WTC11 (cell line): Measurements from ENCODE around the gene C1QTNF8. TPM values are rescaled to one million over a fixed set of nuclear protein-coding genes. Genes with fewer than 3 reads are reported as not detected.

Experiments
- ATAC-seq: fragments of 200-7000 bp; cut with Tn5 transposase; 2 replicates; pipeline ENCODE4 v1.10.0; 2021; ENCODE audit warnings: mild to moderate bottlenecking, moderate library complexity
- CTCF ChIA-PET: fragments of 300-600 bp; sonication (Branson Sonifier 250); formaldehyde crosslinking; loops from one replicate; lab custom pipeline; 2021; ENCODE audit warnings: antibody characterized with exemption; lab: Charles Lee
- POLR2A ChIA-PET: fragments of 350-600 bp; sonication (Branson Sonifier 250); formaldehyde crosslinking; loops from one replicate; lab custom pipeline; 2021; ENCODE audit warnings: antibody characterized with exemption; lab: Charles Lee
- DNase-seq: peaks from one replicate; pipeline ENCODE4 v3.0.0; 2021; ENCODE audit warnings: low spot score
- H3K27ac Mint-ChIP-seq: 2 replicates; pipeline ENCODE4 v1.8.0; 2021; ENCODE audit warnings: mixed read lengths
- H3K27me3 Mint-ChIP-seq: 2 replicates; pipeline ENCODE4 v1.8.0; 2021; ENCODE audit warnings: low read depth, mild to moderate bottlenecking, moderate library complexity, mixed read lengths
- H3K36me3 Mint-ChIP-seq: 2 replicates; pipeline ENCODE4 v1.8.0; 2021; ENCODE audit warnings: mixed read lengths
- H3K4me1 Mint-ChIP-seq: 2 replicates; pipeline ENCODE4 v1.8.0; 2022; ENCODE audit warnings: mixed read lengths
- H3K4me3 Mint-ChIP-seq: 2 replicates; pipeline ENCODE4 v1.8.0; 2021; ENCODE audit warnings: mild to moderate bottlenecking, moderate library complexity, mixed read lengths
- H3K9me3 Mint-ChIP-seq: 2 replicates; pipeline ENCODE4 v1.8.0; 2021; ENCODE audit warnings: mixed read lengths
- AR ChIP-seq: fragments of 250-450 bp; sonication (Bioruptor Pico); IDR thresholded peaks from 2 replicates; pipeline ENCODE4 v1.9.0; 2021; ENCODE audit warnings: mild to moderate bottlenecking
- ARID4B ChIP-seq: sonication (generic); formaldehyde crosslinking; IDR thresholded peaks from 2 replicates; pipeline ENCODE4 v1.8.0; 2023; ENCODE audit warnings: missing genetic modification reagents, mild to moderate bottlenecking, borderline replicate concordance
- CREB1 ChIP-seq: sonication (generic); formaldehyde crosslinking; IDR thresholded peaks from 2 replicates; pipeline ENCODE4 v1.8.0; 2023; ENCODE audit warnings: mild to moderate bottlenecking, missing genetic modification reagents
- CREM ChIP-seq: sonication (generic); formaldehyde crosslinking; IDR thresholded peaks from 2 replicates; pipeline ENCODE4 v1.8.1; 2022; ENCODE audit warnings: mild to moderate bottlenecking, missing genetic modification reagents, moderate library complexity
- EMX1 ChIP-seq: fragments of 250-450 bp; sonication (Bioruptor Pico); IDR thresholded peaks from 2 replicates; pipeline ENCODE4 v1.8.0; 2021; ENCODE audit warnings: mild to moderate bottlenecking
- FOXK1 ChIP-seq: sonication (generic); formaldehyde crosslinking; IDR thresholded peaks from 2 replicates; pipeline ENCODE4 v1.8.0; 2022; ENCODE audit warnings: mild to moderate bottlenecking, moderate library complexity, missing genetic modification reagents
- HMGXB4 ChIP-seq: sonication (generic); formaldehyde crosslinking; IDR thresholded peaks from 2 replicates; pipeline ENCODE4 v1.8.1; 2023; ENCODE audit warnings: mild to moderate bottlenecking, moderate library complexity, missing genetic modification reagents
- IRF2 ChIP-seq: sonication (generic); formaldehyde crosslinking; IDR thresholded peaks from 2 replicates; pipeline ENCODE4 v1.8.0; 2022; ENCODE audit warnings: low read depth, missing genetic modification reagents, borderline replicate concordance
- NR1H2 ChIP-seq: sonication (generic); formaldehyde crosslinking; IDR thresholded peaks from 2 replicates; pipeline ENCODE4 v1.9.0; 2021; ENCODE audit warnings: mild to moderate bottlenecking, moderate library complexity, missing genetic modification reagents
- SOX15 ChIP-seq: fragments of 250-450 bp; sonication (Bioruptor Pico); IDR thresholded peaks from 2 replicates; pipeline ENCODE4 v1.9.0; 2021; ENCODE audit warnings: mild to moderate bottlenecking
- TCF7 ChIP-seq: sonication (generic); formaldehyde crosslinking; IDR thresholded peaks from 2 replicates; pipeline ENCODE4 v1.8.0; 2022; ENCODE audit warnings: mild to moderate bottlenecking, low read depth, missing genetic modification reagents, moderate library complexity
- TEAD4 ChIP-seq: sonication (generic); formaldehyde crosslinking; IDR thresholded peaks from 2 replicates; pipeline ENCODE4 v1.8.0; 2022; ENCODE audit warnings: mild to moderate bottlenecking, missing genetic modification reagents
- TP53 ChIP-seq: sonication (generic); formaldehyde crosslinking; IDR thresholded peaks from 2 replicates; pipeline ENCODE4 v1.8.1; 2023; ENCODE audit warnings: mild to moderate bottlenecking, missing genetic modification reagents
- ZNF263 ChIP-seq: sonication (generic); formaldehyde crosslinking; IDR thresholded peaks from 2 replicates; pipeline ENCODE4 v1.8.1; 2022; ENCODE audit warnings: low read depth, mild to moderate bottlenecking, moderate library complexity, missing genetic modification reagents
- total RNA-seq: library from RNA; stranded (reverse); gene quantifications from 3 replicates; pipeline ENCODE4 v1.2.3, GENCODE V29; 2021
- TF ChIP-seq, protein P1 (sequence below): fragments of 250-450 bp; sonication (Bioruptor Pico); IDR thresholded peaks from 2 replicates; pipeline ENCODE4 v1.9.0; 2021; ENCODE audit warnings: mild to moderate bottlenecking, borderline replicate concordance
- TF ChIP-seq, protein P2 (sequence below): sonication (generic); formaldehyde crosslinking; IDR thresholded peaks from 2 replicates; pipeline ENCODE4 v1.8.1; 2022; ENCODE audit warnings: mild to moderate bottlenecking, missing genetic modification reagents, moderate library complexity, borderline replicate concordance
- TF ChIP-seq, protein P3 (sequence below): sonication (generic); formaldehyde crosslinking; IDR thresholded peaks from 2 replicates; pipeline ENCODE4 v1.8.0; 2023; ENCODE audit warnings: missing genetic modification reagents

The C1QTNF8 gene
- total RNA-seq, 1 experiment from 2014 or later: 0.13 TPM

GRCh38 chr16:1053700-1054368 lies 42.2 kb downstream of the C1QTNF8 start:
- TF ChIP-seq CREM (no peak), TCF7 (CRISPR knock-in tag) (no peak), TP53 (no peak), HMGXB4 (CRISPR knock-in tag) (no peak), SOX15 (no peak), NR1H2 (CRISPR knock-in tag) (no peak), IRF2 (no peak), ARID4B (CRISPR knock-in tag) (no peak), FOXK1 (no peak), EMX1 (no peak), CREB1 (CRISPR knock-in tag) (no peak), ZNF263 (CRISPR knock-in tag) (no peak), AR (CRISPR knock-in tag) (no peak), TEAD4 (no peak)
- TF ChIP-seq, protein P1, sequence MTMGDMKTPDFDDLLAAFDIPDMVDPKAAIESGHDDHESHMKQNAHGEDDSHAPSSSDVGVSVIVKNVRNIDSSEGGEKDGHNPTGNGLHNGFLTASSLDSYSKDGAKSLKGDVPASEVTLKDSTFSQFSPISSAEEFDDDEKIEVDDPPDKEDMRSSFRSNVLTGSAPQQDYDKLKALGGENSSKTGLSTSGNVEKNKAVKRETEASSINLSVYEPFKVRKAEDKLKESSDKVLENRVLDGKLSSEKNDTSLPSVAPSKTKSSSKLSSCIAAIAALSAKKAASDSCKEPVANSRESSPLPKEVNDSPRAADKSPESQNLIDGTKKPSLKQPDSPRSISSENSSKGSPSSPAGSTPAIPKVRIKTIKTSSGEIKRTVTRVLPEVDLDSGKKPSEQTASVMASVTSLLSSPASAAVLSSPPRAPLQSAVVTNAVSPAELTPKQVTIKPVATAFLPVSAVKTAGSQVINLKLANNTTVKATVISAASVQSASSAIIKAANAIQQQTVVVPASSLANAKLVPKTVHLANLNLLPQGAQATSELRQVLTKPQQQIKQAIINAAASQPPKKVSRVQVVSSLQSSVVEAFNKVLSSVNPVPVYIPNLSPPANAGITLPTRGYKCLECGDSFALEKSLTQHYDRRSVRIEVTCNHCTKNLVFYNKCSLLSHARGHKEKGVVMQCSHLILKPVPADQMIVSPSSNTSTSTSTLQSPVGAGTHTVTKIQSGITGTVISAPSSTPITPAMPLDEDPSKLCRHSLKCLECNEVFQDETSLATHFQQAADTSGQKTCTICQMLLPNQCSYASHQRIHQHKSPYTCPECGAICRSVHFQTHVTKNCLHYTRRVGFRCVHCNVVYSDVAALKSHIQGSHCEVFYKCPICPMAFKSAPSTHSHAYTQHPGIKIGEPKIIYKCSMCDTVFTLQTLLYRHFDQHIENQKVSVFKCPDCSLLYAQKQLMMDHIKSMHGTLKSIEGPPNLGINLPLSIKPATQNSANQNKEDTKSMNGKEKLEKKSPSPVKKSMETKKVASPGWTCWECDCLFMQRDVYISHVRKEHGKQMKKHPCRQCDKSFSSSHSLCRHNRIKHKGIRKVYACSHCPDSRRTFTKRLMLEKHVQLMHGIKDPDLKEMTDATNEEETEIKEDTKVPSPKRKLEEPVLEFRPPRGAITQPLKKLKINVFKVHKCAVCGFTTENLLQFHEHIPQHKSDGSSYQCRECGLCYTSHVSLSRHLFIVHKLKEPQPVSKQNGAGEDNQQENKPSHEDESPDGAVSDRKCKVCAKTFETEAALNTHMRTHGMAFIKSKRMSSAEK (CRISPR knock-in tag): no peak
- TF ChIP-seq, protein P2, sequence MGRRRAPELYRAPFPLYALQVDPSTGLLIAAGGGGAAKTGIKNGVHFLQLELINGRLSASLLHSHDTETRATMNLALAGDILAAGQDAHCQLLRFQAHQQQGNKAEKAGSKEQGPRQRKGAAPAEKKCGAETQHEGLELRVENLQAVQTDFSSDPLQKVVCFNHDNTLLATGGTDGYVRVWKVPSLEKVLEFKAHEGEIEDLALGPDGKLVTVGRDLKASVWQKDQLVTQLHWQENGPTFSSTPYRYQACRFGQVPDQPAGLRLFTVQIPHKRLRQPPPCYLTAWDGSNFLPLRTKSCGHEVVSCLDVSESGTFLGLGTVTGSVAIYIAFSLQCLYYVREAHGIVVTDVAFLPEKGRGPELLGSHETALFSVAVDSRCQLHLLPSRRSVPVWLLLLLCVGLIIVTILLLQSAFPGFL (CRISPR knock-in tag): no peak
- TF ChIP-seq, protein P3, sequence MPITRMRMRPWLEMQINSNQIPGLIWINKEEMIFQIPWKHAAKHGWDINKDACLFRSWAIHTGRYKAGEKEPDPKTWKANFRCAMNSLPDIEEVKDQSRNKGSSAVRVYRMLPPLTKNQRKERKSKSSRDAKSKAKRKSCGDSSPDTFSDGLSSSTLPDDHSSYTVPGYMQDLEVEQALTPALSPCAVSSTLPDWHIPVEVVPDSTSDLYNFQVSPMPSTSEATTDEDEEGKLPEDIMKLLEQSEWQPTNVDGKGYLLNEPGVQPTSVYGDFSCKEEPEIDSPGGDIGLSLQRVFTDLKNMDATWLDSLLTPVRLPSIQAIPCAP (CRISPR knock-in tag): no peak
- ChIA-PET POLR2A (no interaction called here), CTCF (no interaction called here)
- ATAC-seq: no peak
- Mint-ChIP-seq H3K4me1 (no peaks in the 10 kb centered on the region), H3K36me3 (no peaks in the 10 kb centered on the region), H3K27me3 (no peaks in the 10 kb centered on the region), H3K4me3 (no peak overlapping the region), H3K27ac (no peak overlapping the region), H3K9me3 (no peaks in the 10 kb centered on the region)
- no peak for DNase-seq
